IPS-18c (cell line): ENCODE results near the gene MRPL52.
"Not testable (repeated sequence)": the region's sequence is repeated elsewhere in the genome, so short reads cannot be mapped to it uniquely, and the experiment has no call there.

Source experiments
- H3K4me3 ChIP-seq: 2 replicates; pipeline ENCODE4 v1.7.0; 2013; ENCODE audit warnings: low read depth, mild to moderate bottlenecking, low read length, moderate library complexity; ENCODE audit not compliant: insufficient read depth
- H3K9me3 ChIP-seq: one replicate; pipeline ENCODE4 v1.6.1; 2013; ENCODE audit warnings: mild to moderate bottlenecking, low read length, moderate library complexity; ENCODE audit not compliant: control insufficient read depth, insufficient read depth

MRPL52 gene

GRCh38 chr14:22829076-22829660 lies 519 bp upstream of the MRPL52 start:
- H3K4me3 ChIP-seq: peak overlapping the region; percentile 80; the same call in 1 of the 2 replicates
- H3K9me3 ChIP-seq: not testable (repeated sequence)

- peak overlapping the region; percentile 80 for H3K4me3 ChIP-seq
- H3K9me3 ChIP-seq: no peaks in the 10 kb centered on the region
These were observed 840 bp downstream of the MRPL52 start for GRCh38 chr14:22830443-22831010.

GRCh38 chr14:22835505-22835904 lies 5.8 kb downstream of the MRPL52 start:
- H3K4me3 ChIP-seq: no peak overlapping the region

GRCh38 chr14:22836301-22837113 lies 6.8 kb downstream of the MRPL52 start, which contains the start of gene MMP14:
TSS of gene MMP14 (plus strand) at chr14:22836585. CDS start at chr14:22836818, 233 bp downstream.
- H3K4me3 ChIP-seq: peak within 1 kb of the TSS; percentile 93
- H3K9me3 ChIP-seq: no peaks in the 10 kb centered on the region

More at GRCh38 chr14:22835505-22835904, 5.8 kb downstream of the MRPL52 start:
- no peaks in the 10 kb centered on the region for H3K9me3 ChIP-seq

- H3K4me3 ChIP-seq: peak overlapping the region; percentile 93
- H3K9me3 ChIP-seq: no peaks in the 10 kb centered on the region
These were observed 7.5 kb downstream of the MRPL52 start for GRCh38 chr14:22837114-22837749.

GRCh38 chr14:22837750-22838538 lies 8.3 kb downstream of the MRPL52 start:
- H3K4me3 ChIP-seq: peak overlapping the region; percentile 93

GRCh38 chr14:22838631-22839041 lies 8.9 kb downstream of the MRPL52 start:
- Histone ChIP-seq H3K9me3 (no peaks in the 10 kb centered on the region), H3K4me3 (peak overlapping the region; percentile 93)

More at GRCh38 chr14:22837750-22838538, 8.3 kb downstream of the MRPL52 start:
- H3K9me3 ChIP-seq: no peaks in the 10 kb centered on the region

GRCh38 chr14:22839159-22839779 lies 9.6 kb downstream of the MRPL52 start:
- Histone ChIP-seq H3K4me3 (no peak overlapping the region), H3K9me3 (no peaks in the 10 kb centered on the region)

GRCh38 chr14:22841311-22841710 lies 11.6 kb downstream of the MRPL52 start:
- H3K9me3 ChIP-seq: no peaks in the 10 kb centered on the region
- no peak overlapping the region for H3K4me3 ChIP-seq

GRCh38 chr14:22841769-22842168 lies 12.1 kb downstream of the MRPL52 start:
- no peak overlapping the region for H3K4me3 ChIP-seq
- no peaks in the 10 kb centered on the region for H3K9me3 ChIP-seq

- Histone ChIP-seq H3K4me3 (no peak overlapping the region), H3K9me3 (no peaks in the 10 kb centered on the region)
These were observed 12.8 kb downstream of the MRPL52 start for GRCh38 chr14:22842211-22843122.

- H3K4me3 ChIP-seq: no peak overlapping the region
- no peaks in the 10 kb centered on the region for H3K9me3 ChIP-seq
These were observed 13.6 kb downstream of the MRPL52 start for GRCh38 chr14:22843123-22843925.

GRCh38 chr14:22844221-22845102 lies 14.8 kb downstream of the MRPL52 start:
- Histone ChIP-seq H3K4me3 (no peak overlapping the region), H3K9me3 (no peaks in the 10 kb centered on the region)

GRCh38 chr14:22845103-22845394 lies 15.4 kb downstream of the MRPL52 start:
- H3K4me3 ChIP-seq: no peak overlapping the region
- no peaks in the 10 kb centered on the region for H3K9me3 ChIP-seq
